H1 (cell line): Measurements from ENCODE around the gene CBL.

Experiments
- CEBPB ChIP-seq: IDR thresholded peaks from 2 replicates; pipeline ENCODE4 v1.6.1; 2012; ENCODE audit warnings: low read depth, low read length
- CTCF ChIP-seq, 3 experiments: IDR thresholded peaks; 1 replicate in 2 of 3; 2 replicates in 1 of 3; pipeline versions ENCODE4 v1.5.1 to v1.6.1; 2011; ENCODE audit warnings: low read length in 3 of 3, mild to moderate bottlenecking in 3 of 3, inconsistent platforms in 2 of 3, low read depth in 1 of 3, moderate library complexity in 1 of 3; ENCODE audit not compliant: insufficient read depth in 1 of 3; ENCODE audit errors: control extremely low read depth in 1 of 3
- EP300 ChIP-seq, 2 experiments: IDR thresholded peaks; 1 replicate in 1 of 2; 2 replicates in 1 of 2; pipeline ENCODE4 v1.6.1; 2011 to 2012; ENCODE audit warnings: low read depth in 2 of 2, low read length in 2 of 2, mild to moderate bottlenecking in 2 of 2, borderline replicate concordance in 1 of 2, inconsistent platforms in 1 of 2, moderate library complexity in 1 of 2
- GABPA ChIP-seq: IDR thresholded peaks from 2 replicates; pipeline ENCODE4 v1.6.1; 2011; ENCODE audit warnings: mild to moderate bottlenecking, low read length, moderate library complexity, borderline replicate concordance; ENCODE audit not compliant: insufficient read depth
- HDAC2 ChIP-seq, 2 experiments: fragments of 300-600 bp in 1 of 2; sonication (generic) in 1 of 2; IDR thresholded peaks; 2 replicates each; pipeline ENCODE4 v1.6.1; 2011 to 2012; ENCODE audit warnings: low read depth in 2 of 2, low read length in 2 of 2, mild to moderate bottlenecking in 2 of 2, moderate library complexity in 2 of 2, borderline replicate concordance in 1 of 2, inconsistent platforms in 1 of 2
- POLR2A ChIP-seq, 2 experiments: IDR thresholded peaks; 1 replicate in 1 of 2; 2 replicates in 1 of 2; pipeline ENCODE4 v1.6.1; 2011; ENCODE audit warnings: low read depth in 2 of 2, low read length in 2 of 2, mild to moderate bottlenecking in 2 of 2; ENCODE audit errors: control extremely low read depth in 1 of 2
- POLR2AphosphoS5 ChIP-seq: IDR thresholded peaks from 2 replicates; pipeline ENCODE4 v1.6.1; 2011; ENCODE audit warnings: low read depth, low read length
- POU5F1 ChIP-seq: IDR thresholded peaks from 2 replicates; pipeline ENCODE4 v1.6.1; 2011; ENCODE audit warnings: low read depth, mild to moderate bottlenecking, low read length, moderate library complexity
- USF2 ChIP-seq: IDR thresholded peaks from 2 replicates; pipeline ENCODE4 v1.6.1; 2011; ENCODE audit warnings: low read length, improper control_type of control experiment
- ZNF274 ChIP-seq: IDR thresholded peaks from 2 replicates; pipeline ENCODE4 v1.7.0; 2012; ENCODE audit warnings: low read length, borderline replicate concordance; ENCODE audit errors: extremely low read depth

GRCh38 chr11:119205080-119205479 is 1.1 kb upstream of the CBL start:
- TF ChIP-seq CTCF (IDR thresholded peaks at IDR 0.05; ENCODE audit: control extremely low read depth in 1 of 3, insufficient read depth in 1 of 3, low read depth in 1 of 3, low read length in 3 of 3): no peak
- no peak for TF ChIP-seq POLR2AphosphoS5
- no peak for TF ChIP-seq ZNF274
- no peak for TF ChIP-seq POU5F1
- TF ChIP-seq USF2: no peak
- TF ChIP-seq HDAC2 (IDR thresholded peaks at IDR 0.05; ENCODE audit: borderline replicate concordance in 1 of 2, low read depth in 2 of 2, low read length in 2 of 2): no peak
- TF ChIP-seq POLR2A (IDR thresholded peaks at IDR 0.05; ENCODE audit: control extremely low read depth in 1 of 2, low read depth in 2 of 2, low read length in 2 of 2): no peak
- TF ChIP-seq EP300 (IDR thresholded peaks at IDR 0.05; ENCODE audit: borderline replicate concordance in 1 of 2, low read depth in 2 of 2, low read length in 2 of 2): no peak
- no peak for TF ChIP-seq CEBPB
- TF ChIP-seq GABPA: no peak
